ENCODE results near the gene THAP7. TPM values are rescaled to one million over a fixed set of nuclear protein-coding genes. Genes with fewer than 3 reads are reported as not detected.
"Not testable (repeated sequence)": the region's sequence is repeated elsewhere in the genome, so short reads cannot be mapped to it uniquely, and the experiment has no call there.

Gene THAP7
- total RNA-seq, 1 experiment from 2014 or later, result 33.7 TPM

- Histone ChIP-seq H3K4me3 (ENCODE audit: low read length) (no peak overlapping the region), H3K9me2 (replicated peaks; ENCODE audit: insufficient read depth, low read length) (no peaks in the 10 kb centered on the region), H3K79me2 (ENCODE audit: low read length) (peaks cover 4% of the 10 kb centered on the region; the same call in 1 of the 2 replicates), H3K36me3 (ENCODE audit: insufficient read depth, low read length) (no peaks in the 10 kb centered on the region), H3K9me3 (ENCODE audit: low read length) (no peaks in the 10 kb centered on the region), H4K20me1 (ENCODE audit: insufficient read depth, low read depth, low read length) (no peaks in the 10 kb centered on the region), H2AFZ (ENCODE audit: low read length) (no peak overlapping the region), H3K27me3 (ENCODE audit: low read length) (no peaks in the 10 kb centered on the region), H3K9ac (ENCODE audit: low read length) (no peak overlapping the region), H3K4me1 (ENCODE audit: low read length) (peaks cover 25% of the 10 kb centered on the region), H3K4me2 (ENCODE audit: low read depth, low read length, poor library complexity, severe bottlenecking) (no peak overlapping the region), H3K27ac (ENCODE audit: low read length) (no peak overlapping the region)
- DNase-seq, result no peak
These were observed 25.5 kb downstream of the THAP7 start for GRCh38 chr22:20976291-20976877.

- no peak overlapping the region for H3K4me3 ChIP-seq (ENCODE audit: low read length)
- H3K36me3 ChIP-seq (ENCODE audit: insufficient read depth, low read length), result no peaks in the 10 kb centered on the region
- no peaks in the 10 kb centered on the region for H4K20me1 ChIP-seq (ENCODE audit: insufficient read depth, low read depth, low read length)
- no peaks in the 10 kb centered on the region for H3K9me2 ChIP-seq (replicated peaks; ENCODE audit: insufficient read depth, low read length)
- H3K79me2 ChIP-seq (ENCODE audit: low read length), result no peaks in the 10 kb centered on the region
- H3K27me3 ChIP-seq (ENCODE audit: low read length), result no peaks in the 10 kb centered on the region
- no peak overlapping the region for H3K4me2 ChIP-seq (ENCODE audit: low read depth, low read length, poor library complexity, severe bottlenecking)
- no peak for DNase-seq
- H3K9me3 ChIP-seq (ENCODE audit: low read length), result no peaks in the 10 kb centered on the region
- peaks cover 18% of the 10 kb centered on the region for H3K4me1 ChIP-seq (ENCODE audit: low read length)
- no peak overlapping the region for H2AFZ ChIP-seq (ENCODE audit: low read length)
- no peak overlapping the region for H3K9ac ChIP-seq (ENCODE audit: low read length)
- H3K27ac ChIP-seq (ENCODE audit: low read length), result no peak overlapping the region
These were observed 26.2 kb downstream of the THAP7 start for GRCh38 chr22:20975541-20976290.

GRCh38 chr22:20974336-20974955, 27.5 kb downstream of the THAP7 start:
- DNase-seq, result no peak
- Histone ChIP-seq H3K4me2 (ENCODE audit: low read depth, low read length, poor library complexity, severe bottlenecking) (no peak overlapping the region), H3K9me3 (ENCODE audit: low read length) (no peaks in the 10 kb centered on the region), H3K79me2 (ENCODE audit: low read length) (no peaks in the 10 kb centered on the region), H3K9me2 (replicated peaks; ENCODE audit: insufficient read depth, low read length) (no peaks in the 10 kb centered on the region), H3K4me3 (ENCODE audit: low read length) (no peak overlapping the region), H4K20me1 (ENCODE audit: insufficient read depth, low read depth, low read length) (no peaks in the 10 kb centered on the region), H3K4me1 (ENCODE audit: low read length) (peaks cover 9% of the 10 kb centered on the region), H2AFZ (ENCODE audit: low read length) (no peak overlapping the region), H3K9ac (ENCODE audit: low read length) (no peak overlapping the region), H3K27me3 (ENCODE audit: low read length) (no peaks in the 10 kb centered on the region), H3K27ac (ENCODE audit: low read length) (no peak overlapping the region), H3K36me3 (ENCODE audit: insufficient read depth, low read length) (no peaks in the 10 kb centered on the region)

- Histone ChIP-seq H3K79me2 (ENCODE audit: low read length) (no peaks in the 10 kb centered on the region), H3K4me2 (ENCODE audit: low read depth, low read length, poor library complexity, severe bottlenecking) (no peak overlapping the region), H3K36me3 (ENCODE audit: insufficient read depth, low read length) (no peaks in the 10 kb centered on the region), H3K9me2 (replicated peaks; ENCODE audit: insufficient read depth, low read length) (no peaks in the 10 kb centered on the region), H3K9ac (ENCODE audit: low read length) (no peak overlapping the region), H3K4me3 (ENCODE audit: low read length) (no peak overlapping the region), H2AFZ (ENCODE audit: low read length) (no peak overlapping the region), H3K4me1 (ENCODE audit: low read length) (peaks cover 4% of the 10 kb centered on the region; the same call in 1 of the 2 replicates), H3K9me3 (ENCODE audit: low read length) (no peaks in the 10 kb centered on the region), H3K27ac (ENCODE audit: low read length) (no peak overlapping the region), H3K27me3 (ENCODE audit: low read length) (no peaks in the 10 kb centered on the region), H4K20me1 (ENCODE audit: insufficient read depth, low read depth, low read length) (no peaks in the 10 kb centered on the region)
- no peak for DNase-seq
These were observed 28.2 kb downstream of the THAP7 start for GRCh38 chr22:20973634-20974286.

- H3K4me1 ChIP-seq (ENCODE audit: low read length), result peaks cover 4% of the 10 kb centered on the region; the same call in 1 of the 2 replicates
- H3K4me3 ChIP-seq (ENCODE audit: low read length), result no peak overlapping the region
- H3K9ac ChIP-seq (ENCODE audit: low read length), result no peak overlapping the region
- no peaks in the 10 kb centered on the region for H3K9me2 ChIP-seq (replicated peaks; ENCODE audit: insufficient read depth, low read length)
- no peak for DNase-seq
- no peak overlapping the region for H3K27ac ChIP-seq (ENCODE audit: low read length)
- no peaks in the 10 kb centered on the region for H3K79me2 ChIP-seq (ENCODE audit: low read length)
- H3K27me3 ChIP-seq (ENCODE audit: low read length), result no peaks in the 10 kb centered on the region
- no peak overlapping the region for H2AFZ ChIP-seq (ENCODE audit: low read length)
- H4K20me1 ChIP-seq (ENCODE audit: insufficient read depth, low read depth, low read length), result no peaks in the 10 kb centered on the region
- no peaks in the 10 kb centered on the region for H3K36me3 ChIP-seq (ENCODE audit: insufficient read depth, low read length)
- H3K4me2 ChIP-seq (ENCODE audit: low read depth, low read length, poor library complexity, severe bottlenecking), result no peak overlapping the region
- no peaks in the 10 kb centered on the region for H3K9me3 ChIP-seq (ENCODE audit: low read length)
These were observed 28.9 kb downstream of the THAP7 start for GRCh38 chr22:20972933-20973577.

GRCh38 chr22:20972014-20972694, 29.8 kb downstream of the THAP7 start:
- not testable (repeated sequence) for H3K4me1 ChIP-seq (ENCODE audit: low read length); H3K27me3 ChIP-seq (ENCODE audit: low read length); H3K79me2 ChIP-seq (ENCODE audit: low read length); H3K9me2 ChIP-seq (replicated peaks; ENCODE audit: insufficient read depth, low read length); H3K27ac ChIP-seq (ENCODE audit: low read length); H3K36me3 ChIP-seq (ENCODE audit: insufficient read depth, low read length); H3K4me3 ChIP-seq (ENCODE audit: low read length); H3K9me3 ChIP-seq (ENCODE audit: low read length); DNase-seq; H2AFZ ChIP-seq (ENCODE audit: low read length); H4K20me1 ChIP-seq (ENCODE audit: insufficient read depth, low read depth, low read length); H3K9ac ChIP-seq (ENCODE audit: low read length)
- H3K4me2 ChIP-seq (ENCODE audit: low read depth, low read length, poor library complexity, severe bottlenecking), result peak overlapping the region; percentile 19

- no peaks in the 10 kb centered on the region for H3K9me3 ChIP-seq (ENCODE audit: low read length)
- no peaks in the 10 kb centered on the region for H3K79me2 ChIP-seq (ENCODE audit: low read length)
- peaks cover 4% of the 10 kb centered on the region; the same call in 1 of the 2 replicates for H3K4me1 ChIP-seq (ENCODE audit: low read length)
- no peaks in the 10 kb centered on the region for H3K27me3 ChIP-seq (ENCODE audit: low read length)
- no peak overlapping the region for H2AFZ ChIP-seq (ENCODE audit: low read length)
- H3K36me3 ChIP-seq (ENCODE audit: insufficient read depth, low read length), result no peaks in the 10 kb centered on the region
- no peak overlapping the region for H3K4me3 ChIP-seq (ENCODE audit: low read length)
- H3K9ac ChIP-seq (ENCODE audit: low read length), result no peak overlapping the region
- no peaks in the 10 kb centered on the region for H3K9me2 ChIP-seq (replicated peaks; ENCODE audit: insufficient read depth, low read length)
- DNase-seq, result no peak
- no peaks in the 10 kb centered on the region for H4K20me1 ChIP-seq (ENCODE audit: insufficient read depth, low read depth, low read length)
- no peak overlapping the region for H3K4me2 ChIP-seq (ENCODE audit: low read depth, low read length, poor library complexity, severe bottlenecking)
- no peak overlapping the region for H3K27ac ChIP-seq (ENCODE audit: low read length)
These were observed 30.8 kb downstream of the THAP7 start for GRCh38 chr22:20970939-20971657.

Measured in Karpas-422 (cell line).